ENCODE measurements around the gene CCL15.

CCL15 gene

GRCh38 chr17:35982409-35983191 lies 18.8 kb downstream of the CCL15 start:
- no peak overlapping the region for H3K4me3 ChIP-seq (ENCODE audit: low read depth, low read length)
- in situ Hi-C loops (cut with HindIII; ENCODE audit: low sequenced_read_pairs): loop anchor here (25.0 kb wide), 2 partner anchors 130 to 505 kb away; partner anchors contain the start of genes CCL4 and ZNHIT3
- TF ChIP-seq CTCF (IDR thresholded peaks at IDR 0.05; ENCODE audit: low read depth, low read length, missing control alignments): no peak
- DNase-seq (ENCODE audit: low read depth): no peak

- no peak for DNase-seq (ENCODE audit: low read depth)
- no peak overlapping the region for H3K4me3 ChIP-seq (ENCODE audit: low read depth, low read length)
- no peak for TF ChIP-seq CTCF (IDR thresholded peaks at IDR 0.05; ENCODE audit: low read depth, low read length, missing control alignments)
- in situ Hi-C loops (cut with HindIII; ENCODE audit: low sequenced_read_pairs): loop anchor here (25.0 kb wide), 2 partner anchors 130 to 505 kb away; partner anchors contain the start of genes CCL4 and ZNHIT3
These were observed 19.4 kb downstream of the CCL15 start for GRCh38 chr17:35981908-35982330.

DNA sequence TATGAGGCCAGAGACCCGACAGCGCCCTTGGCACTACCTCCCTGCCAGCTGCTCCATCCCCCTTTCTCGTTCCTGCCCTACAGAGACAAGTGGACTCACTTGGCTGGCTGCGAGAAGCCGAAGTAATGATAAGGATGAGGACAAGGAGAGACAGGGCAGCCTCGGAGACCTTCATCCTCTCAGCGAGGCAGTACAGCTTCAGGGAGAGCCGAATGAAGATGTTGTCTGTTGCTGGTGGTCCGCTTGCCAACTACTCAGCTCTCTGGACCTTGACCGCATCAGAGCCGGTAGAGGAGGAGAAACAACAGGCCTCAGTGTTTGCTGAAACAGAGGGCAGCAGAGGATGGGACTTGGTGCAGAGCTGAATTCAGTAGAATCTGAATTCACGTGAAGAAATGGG lies 20.1 kb downstream of the CCL15 start, which contains the start of gene CCL16:
Gene CCL16 (minus strand): TSS at position 252 of the 400 bp plus-strand sequence. CDS start 77 bp downstream, at position 175.
- in situ Hi-C loops (cut with HindIII; ENCODE audit: low sequenced_read_pairs): loop anchor here (25.0 kb wide), 2 partner anchors 131 to 506 kb away; partner anchors contain the start of genes CCL4 and ZNHIT3
- no peak within 1 kb of the TSS for H3K4me3 ChIP-seq (ENCODE audit: low read depth, low read length)
- no peak for TF ChIP-seq CTCF (IDR thresholded peaks at IDR 0.05; ENCODE audit: low read depth, low read length, missing control alignments)
- DNase-seq (ENCODE audit: low read depth): no peak

GRCh38 chr17:35978346-35978745 lies 23.0 kb downstream of the CCL15 start:
- TF ChIP-seq CTCF (IDR thresholded peaks at IDR 0.05; ENCODE audit: low read depth, low read length, missing control alignments): no peak
- in situ Hi-C loops (cut with HindIII; ENCODE audit: low sequenced_read_pairs): loop anchor here (25.0 kb wide), 2 partner anchors 134 to 509 kb away; partner anchors contain the start of genes CCL4 and ZNHIT3
- no peak for DNase-seq (ENCODE audit: low read depth)
- no peak overlapping the region for H3K4me3 ChIP-seq (ENCODE audit: low read depth, low read length)

GRCh38 chr17:35977509-35977908 lies 23.8 kb downstream of the CCL15 start:
- TF ChIP-seq CTCF (IDR thresholded peaks at IDR 0.05; ENCODE audit: low read depth, low read length, missing control alignments): no peak
- in situ Hi-C loops (cut with HindIII; ENCODE audit: low sequenced_read_pairs): loop anchor here (25.0 kb wide), 2 partner anchors 135 to 510 kb away; partner anchors contain the start of genes CCL4 and ZNHIT3

GRCh38 chr17:35973333-35974260 lies 27.8 kb downstream of the CCL15 start:
- TF ChIP-seq CTCF (IDR thresholded peaks at IDR 0.05; ENCODE audit: low read depth, low read length, missing control alignments): no peak
- in situ Hi-C loops (cut with HindIII; ENCODE audit: low sequenced_read_pairs): no loop called here
- DNase-seq (ENCODE audit: low read depth): no peak
- H3K4me3 ChIP-seq (ENCODE audit: low read depth, low read length): no peak overlapping the region

More at GRCh38 chr17:35977509-35977908, 23.8 kb downstream of the CCL15 start:
- DNase-seq (ENCODE audit: low read depth): no peak
- H3K4me3 ChIP-seq (ENCODE audit: low read depth, low read length): no peak overlapping the region

Data from astrocyte of the cerebellum (primary cell).